Thyroid gland (tissue), 4 donors: ENCODE results near the gene SLC7A10. TPM values are rescaled to one million over a fixed set of nuclear protein-coding genes. Genes with fewer than 3 reads are reported as not detected.
A peak's percentile ranks its signal among the peaks of the same experiment; 100 is the strongest.

Experiments
- DNase-seq, 2 donors: peaks; one replicate each; pipeline ENCODE4 v3.0.0-alpha.2; 2019
- H3K27ac ChIP-seq, 3 donors: fragments of 200-600 bp; sonication (generic); 1 replicate in 2 of 3; 2 replicates in 1 of 3; pipeline ENCODE4 v1.5.1; 2016 to 2019; ENCODE audit warnings: mild to moderate bottlenecking in 1 of 3, moderate library complexity in 1 of 3
- H3K27me3 ChIP-seq: fragments of 200-600 bp; sonication (generic); one replicate; pipeline ENCODE4 v1.5.1; 2019
- H3K36me3 ChIP-seq, 2 donors: fragments of 200-600 bp; sonication (generic); one replicate each; pipeline ENCODE4 v1.5.1; 2016 to 2019
- H3K4me1 ChIP-seq, 2 donors: fragments of 200-600 bp; sonication (generic); one replicate each; pipeline ENCODE4 v1.5.1; 2017 to 2019
- H3K4me3 ChIP-seq, 3 donors: fragments of 200-600 bp; sonication (generic); replicated peaks in 1 of 3; 1 replicate in 2 of 3; 2 replicates in 1 of 3; pipeline ENCODE4 v1.5.1; 2016; ENCODE audit warnings: mild to moderate bottlenecking in 1 of 3
- H3K9me3 ChIP-seq: fragments of 200-600 bp; sonication (generic); one replicate; pipeline ENCODE4 v1.5.1; 2017
- CTCF ChIP-seq, 6 experiments: fragments of 200-600 bp in 3 of 6; fragments of 450-650 bp in 3 of 6; sonication (generic) in 3 of 6; IDR thresholded peaks; one replicate each; pipeline ENCODE4 v1.5.1; 2016 to 2019; ENCODE audit warnings: antibody characterized with exemption in 6 of 6, mild to moderate bottlenecking in 2 of 6, inconsistent platforms in 1 of 6, moderate library complexity in 1 of 6
- POLR2A ChIP-seq, 2 donors: fragments of 450-650 bp; IDR thresholded peaks; one replicate each; pipeline ENCODE4 v1.6.1; 2017; ENCODE audit warnings: antibody characterized with exemption in 2 of 2, mild to moderate bottlenecking in 2 of 2, moderate library complexity in 1 of 2
- WGBS, 2 donors: methylation state at CpG; one replicate each; pipeline ENCODE4 v1.1.5; 2017; 5-methylcytosine and 5-hydroxymethylcytosine counted together
- intact Hi-C: fragments of 100-400 bp; cut with DNase I; formaldehyde crosslinking; loops from one replicate; pipeline ENCODE4 v1.15.1; 2023
- total RNA-seq, 4 donors: library from RNA; depleted of rRNA; stranded (reverse); fragments of >200 nt; gene quantifications; one replicate each; pipeline ENCODE4 v1.2.3, GENCODE V29; 2016

Gene SLC7A10
- total RNA-seq, 4 donors from 2014 or later: 0.29 to 2.7 (median 0.78) TPM

- no peak overlapping the region for H3K4me3 ChIP-seq
- WGBS, 2 donors: 86 to 93% methylated on average over 10 of the region's 10 CpGs
- intact Hi-C loops: no loop called here
Measured at GRCh38 chr19:33238481-33239149, 13.0 kb upstream of the SLC7A10 start.

GRCh38 chr19:33236696-33237390 is 11.2 kb upstream of the SLC7A10 start:
- TF ChIP-seq POLR2A (IDR thresholded peaks at IDR 0.05) (no peak), CTCF (IDR thresholded peaks at IDR 0.05) (no peak)
- Histone ChIP-seq H3K9me3 (no peaks in the 10 kb centered on the region), H3K27me3 (no peaks in the 10 kb centered on the region), H3K36me3 (no peaks in the 10 kb centered on the region), H3K27ac (no peak overlapping the region), H3K4me1 (peaks cover 0 to 6% of the 10 kb centered on the region in 2 donors), H3K4me3 (no peak overlapping the region)
- no peak for DNase-seq
- intact Hi-C loops: no loop called here
- WGBS, 2 donors: 88% methylated on average over 10 to 14 of the region's 16 CpGs

More at GRCh38 chr19:33238481-33239149, 13.0 kb upstream of the SLC7A10 start:
- no peak for TF ChIP-seq POLR2A (IDR thresholded peaks at IDR 0.05)
- no peak for TF ChIP-seq CTCF (IDR thresholded peaks at IDR 0.05)
- H3K27ac ChIP-seq: no peak overlapping the region
- H3K4me1 ChIP-seq: peaks cover 0 to 7% of the 10 kb centered on the region in 2 donors
- H3K27me3 ChIP-seq: no peaks in the 10 kb centered on the region
- no peak for DNase-seq
- no peaks in the 10 kb centered on the region for H3K9me3 ChIP-seq
- no peaks in the 10 kb centered on the region for H3K36me3 ChIP-seq

GRCh38 chr19:33235996-33236350 is 10.3 kb upstream of the SLC7A10 start:
- TF ChIP-seq CTCF (IDR thresholded peaks at IDR 0.05) (no peak), POLR2A (IDR thresholded peaks at IDR 0.05) (no peak)
- Histone ChIP-seq H3K4me1 (no peaks in the 10 kb centered on the region), H3K9me3 (no peaks in the 10 kb centered on the region), H3K36me3 (no peaks in the 10 kb centered on the region), H3K4me3 (no peak overlapping the region), H3K27me3 (no peaks in the 10 kb centered on the region), H3K27ac (no peak overlapping the region)
- DNase-seq: no peak
- 84 to 96% methylated on average over 13 to 20 of the region's 20 CpGs for WGBS, 2 donors
- intact Hi-C loops: no loop called here

GRCh38 chr19:33235269-33235995 is 9.8 kb upstream of the SLC7A10 start:
- TF ChIP-seq CTCF (IDR thresholded peaks at IDR 0.05): peak; percentile 62 to 95 (median 81)
- TF ChIP-seq POLR2A (IDR thresholded peaks at IDR 0.05): no peak
- DNase-seq: peak; percentile 78 to 79
- H3K4me1 ChIP-seq: no peaks in the 10 kb centered on the region
- H3K27me3 ChIP-seq: no peaks in the 10 kb centered on the region
- 65 to 68% methylated on average over 28 to 30 of the region's 30 CpGs for whole genome bisulfite sequencing, 2 donors
- H3K4me3 ChIP-seq: no peak overlapping the region
- intact Hi-C loops: no loop called here
- no peak overlapping the region for H3K27ac ChIP-seq
- H3K9me3 ChIP-seq: no peaks in the 10 kb centered on the region
- H3K36me3 ChIP-seq: no peaks in the 10 kb centered on the region

- no peaks in the 10 kb centered on the region for H3K9me3 ChIP-seq
- no peaks in the 10 kb centered on the region for H3K36me3 ChIP-seq
- intact Hi-C loops: no loop called here
- no peak for DNase-seq
- no peak for TF ChIP-seq CTCF (IDR thresholded peaks at IDR 0.05)
- no peak for TF ChIP-seq POLR2A (IDR thresholded peaks at IDR 0.05)
- no peaks in the 10 kb centered on the region for H3K4me1 ChIP-seq
- H3K27ac ChIP-seq: no peak overlapping the region
- no peaks in the 10 kb centered on the region for H3K27me3 ChIP-seq
- 60 to 70% methylated on average over 4 to 6 of the region's 9 CpGs for WGBS, 2 donors
- H3K4me3 ChIP-seq: no peak overlapping the region
Measured at GRCh38 chr19:33234736-33235135, 9.1 kb upstream of the SLC7A10 start.
